Lung microvascular endothelial cell (primary cell): ENCODE results near the gene BAZ1A. TPM values are rescaled to one million over a fixed set of nuclear protein-coding genes. Genes with fewer than 3 reads are reported as not detected.
"Not testable (repeated sequence)": the region's sequence is repeated elsewhere in the genome, so short reads cannot be mapped to it uniquely, and the experiment has no call there.

Experiments
- DNase-seq, 2 donors: peaks; one replicate each; pipeline versions ENCODE4 v3.0.0 to v3.0.0-alpha.2; 2010; ENCODE audit warnings: low read depth in 2 of 2
- total RNA-seq: library from RNA; depleted of rRNA; stranded (reverse); fragments of >200 nt; gene quantifications from 2 replicates; pipeline ENCODE4 v1.2.1, GENCODE V29; 2014

BAZ1A gene
- total RNA-seq, 1 donor from 2014 or later = 30.2 TPM

GRCh38 chr14:34792598-34792997 lies 82.6 kb downstream of the BAZ1A start:
- DNase-seq = no peak

DNA sequence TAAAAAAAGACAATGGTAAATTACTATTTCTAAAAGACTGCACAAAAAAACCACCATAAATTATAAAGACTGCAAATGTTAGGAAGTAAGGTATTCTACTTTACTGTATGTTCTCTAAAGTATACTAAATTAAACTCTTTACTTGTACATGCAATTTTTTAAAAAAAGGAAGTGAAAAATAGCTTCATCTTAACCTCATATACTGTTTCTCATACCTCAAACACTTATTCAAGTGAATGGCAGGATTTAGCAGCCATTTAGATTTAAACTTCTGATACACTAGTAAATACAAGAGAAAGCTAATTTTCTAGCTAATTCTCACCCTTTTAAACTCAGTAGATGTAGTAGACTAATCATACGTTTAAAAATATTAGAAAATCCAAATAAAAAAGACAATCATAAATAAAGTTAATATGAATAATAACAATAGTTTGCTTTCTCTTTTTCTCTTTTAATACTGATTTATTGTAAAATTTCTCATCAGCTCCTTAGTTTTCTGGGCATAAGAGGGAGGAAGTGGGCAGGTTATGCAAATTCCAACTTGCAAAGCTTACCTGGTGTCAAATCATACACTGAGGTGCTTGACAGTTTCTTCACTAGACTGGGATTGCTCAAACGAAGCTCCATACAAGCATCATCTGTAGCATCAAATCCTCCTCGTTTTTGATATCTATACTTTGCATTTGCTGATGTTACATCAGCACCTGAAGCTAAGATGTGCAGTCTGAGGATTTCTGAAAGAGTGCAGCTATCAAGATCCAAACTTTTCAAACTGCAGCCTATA lies 89.7 kb downstream of the BAZ1A start:
- no peak for DNase-seq

DNA sequence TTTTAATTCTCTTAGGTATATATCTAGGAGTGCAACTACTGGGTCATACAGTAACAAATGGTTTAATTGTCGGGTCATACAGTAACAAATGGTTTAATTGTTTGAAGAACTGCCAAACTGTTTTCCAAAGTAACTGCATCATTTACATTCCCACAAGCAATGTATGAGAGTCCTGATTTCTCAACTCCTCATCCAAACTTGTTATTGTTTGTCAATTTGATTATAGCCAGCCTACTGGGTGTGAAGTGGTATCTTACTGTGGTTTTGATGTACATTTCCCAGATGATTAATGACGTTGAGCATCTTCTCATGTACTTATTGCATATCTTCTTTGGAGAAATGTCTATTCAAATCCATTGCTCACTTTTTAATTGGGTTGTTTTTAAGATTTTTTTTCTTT lies 93.1 kb downstream of the BAZ1A start:
- DNase-seq = peak; percentile 17 to 31

DNA sequence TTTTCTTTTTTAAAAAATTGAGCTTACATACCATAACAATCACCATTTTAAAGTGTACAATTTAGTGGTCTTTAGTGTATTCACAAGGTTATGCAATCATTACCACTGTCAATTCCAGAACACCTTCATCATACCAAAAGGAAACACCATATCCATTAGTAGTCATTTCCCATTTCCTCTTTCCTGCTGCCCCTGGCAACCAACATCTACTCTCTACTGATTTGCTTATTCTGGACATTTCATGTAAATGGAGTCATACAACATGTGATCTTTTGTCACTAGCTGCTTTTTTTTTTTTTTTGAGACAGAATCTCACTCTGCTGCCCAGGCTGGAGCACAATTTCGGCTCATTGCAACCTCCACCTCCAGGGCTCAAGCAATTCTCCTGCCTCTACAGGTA lies 93.9 kb downstream of the BAZ1A start:
- peak; percentile 97 to 98 for DNase-seq

- peak in 1 of 2 donors; percentile 9 for DNase-seq
Observed at GRCh38 chr14:34780646-34781045, 94.5 kb downstream of the BAZ1A start.

GRCh38 chr14:34778744-34779143 lies 96.4 kb downstream of the BAZ1A start:
- no peak for DNase-seq

DNA sequence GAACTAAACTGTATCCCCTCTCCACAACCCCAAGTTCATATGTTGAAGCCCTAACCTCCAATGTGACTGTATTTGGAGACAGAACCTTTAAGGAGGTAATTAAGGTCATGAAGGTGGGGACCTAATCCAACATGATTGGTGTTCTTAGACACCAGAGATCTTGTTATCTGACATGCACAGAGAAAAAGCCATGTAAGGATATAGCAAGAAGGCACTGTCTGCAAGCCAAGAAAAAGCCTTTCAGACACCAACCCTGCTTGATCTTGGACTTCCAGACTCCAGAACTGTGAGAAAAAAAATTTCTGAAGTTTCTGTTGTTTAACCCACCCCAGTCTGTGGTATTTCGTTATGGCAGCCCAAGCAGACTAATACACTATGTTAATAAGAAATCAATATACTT lies 98.5 kb downstream of the BAZ1A start:
- DNase-seq = no peak

DNA sequence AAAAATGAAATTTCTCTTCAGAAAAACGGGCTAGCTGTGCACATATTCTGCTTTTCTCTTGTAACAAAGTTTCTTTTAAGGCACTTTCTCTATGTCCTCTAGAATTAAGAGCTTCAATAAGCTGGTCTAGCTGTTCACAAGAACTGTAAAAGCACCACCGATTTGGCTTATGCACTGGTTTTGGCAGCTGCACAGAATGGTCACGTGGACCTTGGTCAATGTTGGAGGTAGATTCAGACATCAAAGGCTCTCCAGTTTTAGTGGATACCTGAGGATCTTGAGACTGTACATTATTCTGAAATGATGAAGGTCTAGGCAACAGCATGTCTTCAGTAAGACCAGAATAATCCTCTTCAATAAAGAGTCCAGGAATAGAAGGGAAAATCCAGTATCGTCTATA lies 99.2 kb downstream of the BAZ1A start:
- DNase-seq = no peak

DNA sequence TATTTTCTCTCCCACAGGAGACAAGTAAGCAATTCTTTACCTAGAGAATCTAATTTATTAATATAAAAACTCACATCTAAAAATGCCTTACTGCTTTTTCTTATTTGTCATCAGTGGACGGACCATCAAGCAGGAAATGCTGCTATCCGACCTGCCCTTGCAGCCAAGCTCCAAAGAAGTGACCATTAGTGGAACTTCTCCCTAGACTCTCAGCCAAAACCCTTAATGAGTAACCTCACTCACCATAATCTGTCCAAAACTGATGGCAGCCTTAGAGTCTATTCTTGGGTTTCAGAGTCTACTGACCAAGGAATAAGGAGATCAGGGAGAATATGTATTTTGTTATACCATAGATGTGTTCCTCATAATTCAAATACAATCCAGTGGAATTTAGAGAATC lies 99.8 kb downstream of the BAZ1A start:
- DNase-seq = no peak

DNA sequence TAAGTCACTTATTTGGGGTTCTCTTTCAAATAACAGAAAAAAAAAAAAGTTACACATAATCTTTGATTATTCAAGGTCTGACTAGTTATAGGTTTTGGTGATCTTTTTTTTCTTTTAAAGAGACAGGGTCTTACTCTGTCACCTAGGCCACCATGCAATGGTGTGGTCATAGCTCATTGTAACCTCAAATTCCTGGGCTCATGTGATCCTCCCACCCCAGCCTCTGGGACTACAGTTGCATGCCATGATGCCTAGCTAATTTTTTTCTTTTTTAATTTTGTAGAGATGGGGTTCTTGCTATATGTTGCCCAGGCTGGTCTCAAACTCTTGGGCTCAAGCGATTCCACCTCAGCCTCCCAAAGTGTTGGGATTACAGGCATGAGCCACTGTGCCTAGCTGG lies 104.3 kb downstream of the BAZ1A start:
- DNase-seq = no peak

DNA sequence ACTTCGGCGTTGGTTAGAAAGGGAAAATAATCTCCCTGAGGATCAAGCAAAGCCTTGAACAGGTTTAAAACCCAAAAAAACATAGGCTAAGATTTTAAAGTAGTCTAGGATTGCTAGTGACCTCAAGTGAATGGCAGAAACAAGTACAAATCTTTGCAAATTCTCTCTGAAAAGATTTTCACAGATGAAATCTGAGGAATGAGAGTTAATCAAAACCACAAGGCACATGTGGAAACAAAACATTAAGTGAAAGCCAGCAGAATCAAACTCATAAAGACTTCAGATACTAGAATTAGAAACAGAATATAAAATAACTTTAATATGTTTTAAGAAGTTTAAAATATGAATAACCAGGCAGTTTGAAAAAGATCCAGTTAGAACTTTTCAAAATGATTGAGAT lies 108.6 kb downstream of the BAZ1A start:
- no peak for DNase-seq

- DNase-seq = no peak
Observed at GRCh38 chr14:34766060-34766459, 109.1 kb downstream of the BAZ1A start.

- DNase-seq = no peak
Observed at GRCh38 chr14:34755215-34755614, 119.9 kb downstream of the BAZ1A start.

GRCh38 chr14:34754687-34755086 lies 120.5 kb downstream of the BAZ1A start:
- no peak for DNase-seq

DNA sequence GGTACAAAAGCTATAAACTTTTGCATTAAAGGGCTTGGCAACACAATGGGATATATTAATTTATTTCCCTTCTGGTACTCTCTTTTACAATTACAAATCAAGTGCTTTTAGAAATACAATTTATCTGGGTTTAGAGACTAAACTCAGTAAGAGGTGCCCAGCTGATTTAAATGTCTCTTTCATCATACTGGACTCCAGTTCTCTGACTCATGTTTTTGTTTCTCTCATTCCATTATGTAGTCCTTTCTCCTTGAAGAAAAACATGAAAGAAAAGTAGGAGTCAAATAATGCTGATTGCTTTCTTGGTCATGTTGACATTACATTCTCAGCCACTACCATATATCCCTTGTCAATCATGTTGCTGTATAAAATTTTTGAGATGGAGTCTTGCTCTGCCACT lies 124.5 kb downstream of the BAZ1A start:
- peak in 1 of 2 donors; percentile 8 for DNase-seq

DNA sequence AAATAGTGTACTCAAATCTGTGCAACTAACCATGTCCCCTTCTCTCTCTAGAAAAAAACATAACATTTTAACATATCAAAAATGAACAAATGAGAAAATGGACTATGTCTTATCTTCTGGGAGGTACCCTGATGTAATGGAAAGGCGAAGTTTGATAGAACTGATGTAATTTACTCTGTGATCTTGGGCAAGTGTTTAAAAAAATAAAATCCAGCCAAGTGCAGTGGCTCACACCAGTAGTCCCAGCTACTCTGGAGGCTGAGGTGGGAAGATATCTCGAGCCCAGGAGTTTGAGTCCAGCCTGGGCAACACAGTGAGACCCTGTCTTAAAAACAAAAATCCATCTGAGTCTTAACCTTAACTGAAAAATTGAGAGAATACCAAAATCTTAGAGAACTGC lies 124.9 kb downstream of the BAZ1A start:
- no peak for DNase-seq

GRCh38 chr14:34749408-34749807 lies 125.8 kb downstream of the BAZ1A start:
- DNase-seq = no peak

GRCh38 chr14:34742270-34743115 lies 132.7 kb downstream of the BAZ1A start:
- DNase-seq = no peak

GRCh38 chr14:34741840-34742239 lies 133.3 kb downstream of the BAZ1A start:
- DNase-seq = no peak

- DNase-seq = not testable (repeated sequence)
Observed at GRCh38 chr14:34740139-34740538, 135.0 kb downstream of the BAZ1A start.

DNA sequence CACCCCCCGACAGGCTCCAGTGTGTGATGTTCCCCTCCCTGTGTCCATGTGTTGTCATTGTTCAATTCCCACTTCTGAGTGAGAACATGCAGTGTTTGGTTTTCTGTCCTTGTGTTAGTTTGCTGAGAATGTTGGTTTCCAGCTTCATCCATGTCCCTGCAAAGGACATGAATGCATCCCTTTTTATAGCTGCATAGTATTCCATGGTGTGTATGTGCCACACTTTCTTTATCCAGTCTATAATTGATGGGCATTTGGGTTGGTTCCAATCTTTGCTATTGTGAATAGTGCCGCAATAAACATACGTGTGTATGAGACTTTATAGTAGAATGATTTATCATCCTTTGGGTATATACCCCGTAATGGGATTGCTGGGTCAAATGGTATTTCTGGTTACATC lies 138.1 kb downstream of the BAZ1A start:
- DNase-seq = not testable (repeated sequence)

- no peak for DNase-seq
Observed at GRCh38 chr14:34733245-34733644, 141.9 kb downstream of the BAZ1A start.

- no peak for DNase-seq
Observed at GRCh38 chr14:34732802-34733201, 142.4 kb downstream of the BAZ1A start.
